Transverse colon (tissue), 4 donors: ENCODE data around the gene ATP6V1D. TPM values are rescaled to one million over a fixed set of nuclear protein-coding genes. Genes with fewer than 3 reads are reported as not detected.

Source experiments
- DNase-seq: peaks from one replicate; pipeline ENCODE4 v3.0.0-alpha.2; 2019
- H3K27ac ChIP-seq, 4 donors: fragments of 200-600 bp; sonication (generic); 2 replicates each; pipeline ENCODE4 v1.5.1; 2016 to 2018; ENCODE audit warnings: inconsistent platforms in 4 of 4
- H3K27me3 ChIP-seq: fragments of 200-600 bp; sonication (generic); 2 replicates; pipeline ENCODE4 v1.5.1; 2017; ENCODE audit warnings: inconsistent platforms
- H3K36me3 ChIP-seq, 4 donors: fragments of 200-600 bp; sonication (generic); 2 replicates each; pipeline ENCODE4 v1.5.1; 2017 to 2019; ENCODE audit warnings: inconsistent platforms in 4 of 4
- H3K4me1 ChIP-seq, 4 donors: fragments of 200-600 bp; sonication (generic); 2 replicates each; pipeline ENCODE4 v1.5.1; 2017 to 2020; ENCODE audit warnings: inconsistent platforms in 4 of 4
- H3K4me3 ChIP-seq, 4 donors: fragments of 200-600 bp; sonication (generic); 1 replicate in 1 of 4; 2 replicates in 3 of 4; pipeline versions ENCODE4 v1.5.1 to v1.6.1; 2017 to 2019; ENCODE audit warnings: inconsistent platforms in 4 of 4
- H3K9me3 ChIP-seq, 2 donors: fragments of 200-600 bp; sonication (generic); 2 replicates each; pipeline ENCODE4 v1.5.1; 2017 to 2019; ENCODE audit warnings: inconsistent platforms in 2 of 2
- CTCF ChIP-seq, 5 experiments: fragments of 200-600 bp in 3 of 5; fragments of 450-650 bp in 2 of 5; sonication (generic) in 3 of 5; IDR thresholded peaks; 1 replicate in 2 of 5; 2 replicates in 3 of 5; pipeline ENCODE4 v1.5.1; 2016 to 2017; ENCODE audit warnings: antibody characterized with exemption in 5 of 5, inconsistent platforms in 3 of 5, mild to moderate bottlenecking in 2 of 5, moderate library complexity in 1 of 5
- EP300 ChIP-seq: sonication (generic); formaldehyde crosslinking; IDR thresholded peaks from one replicate; pipeline ENCODE4 v1.6.1; 2017; ENCODE audit warnings: antibody characterized with exemption, low read depth
- POLR2A ChIP-seq: fragments of 450-650 bp; IDR thresholded peaks from one replicate; pipeline ENCODE4 v1.6.1; 2016; ENCODE audit warnings: antibody characterized with exemption, mild to moderate bottlenecking, moderate library complexity
- POLR2AphosphoS5 ChIP-seq, 3 donors: sonication (generic); formaldehyde crosslinking; IDR thresholded peaks; one replicate each; pipeline ENCODE4 v1.6.1; 2016; ENCODE audit warnings: antibody characterized with exemption in 3 of 3
- WGBS, 2 donors: methylation state at CpG; one replicate each; pipeline ENCODE4 v1.1.5; 2018; ENCODE audit warnings: low coverage in 1 of 2; 5-methylcytosine and 5-hydroxymethylcytosine counted together
- in situ Hi-C, 4 donors: fragments of 200-750 bp; cut with MboI; loops; one replicate each; pipeline versions ENCODE4 v1.15.0 to v1.15.1; 2017; ENCODE audit warnings: low sequenced_read_pairs in 3 of 4, low pct_ligation_motif_present in 1 of 4, low pct_unique_long_range_greater_than_20kb in 1 of 4
- intact Hi-C: fragments of 100-400 bp; cut with DNase I; formaldehyde crosslinking; loops from one replicate; pipeline ENCODE4 v1.15.1; 2023; ENCODE audit warnings: low total_unique reads
- total RNA-seq, 4 donors: library from RNA; depleted of rRNA; stranded (reverse); fragments of >200 nt; gene quantifications; one replicate each; pipeline ENCODE4 v1.1.0, GENCODE V29; 2016

The ATP6V1D gene
- total RNA-seq, 4 donors from 2014 or later = 65.5 to 104 (median 94.7) TPM

- in situ Hi-C loops = no loop called here
- TF ChIP-seq POLR2A (no peak), EP300 (no peak), POLR2AphosphoS5 (IDR thresholded peaks at IDR 0.05) (no peak), CTCF (IDR thresholded peaks at IDR 0.05) (no peak)
- Histone ChIP-seq H3K36me3 (no peaks in the 10 kb centered on the region), H3K27ac (no peak overlapping the region), H3K4me1 (no peaks in the 10 kb centered on the region), H3K4me3 (no peak overlapping the region), H3K27me3 (no peaks in the 10 kb centered on the region), H3K9me3 (no peaks in the 10 kb centered on the region)
- DNase-seq = no peak
- 67 to 80% methylated on average over 1 to 6 of the region's 6 CpGs for WGBS, 2 donors
- intact Hi-C loops = no loop called here
These were observed 34.1 kb upstream of the ATP6V1D start for GRCh38 chr14:67393689-67394088.

DNA sequence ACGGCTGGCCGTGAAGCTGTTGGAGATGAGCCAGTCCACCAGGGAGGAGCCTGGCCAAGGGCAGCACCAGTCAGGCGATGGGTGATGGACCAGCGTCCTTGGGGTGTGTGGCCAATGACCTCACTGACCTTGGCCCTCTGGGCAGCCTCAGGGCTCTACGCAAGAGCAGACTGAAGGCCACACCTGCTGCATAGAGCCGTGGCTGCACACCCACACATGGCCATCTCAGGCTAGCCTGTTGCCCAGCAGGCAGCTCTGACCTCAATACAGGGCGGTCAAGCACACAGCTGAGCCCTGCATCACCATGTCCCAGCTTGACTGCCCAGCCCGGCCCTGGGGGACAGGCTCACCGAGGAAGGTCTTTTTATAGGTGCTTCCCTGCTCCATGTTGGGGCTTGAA, 33.2 kb upstream of the ATP6V1D start:
- H3K4me3 ChIP-seq = no peak overlapping the region
- no peak overlapping the region for H3K27ac ChIP-seq
- intact Hi-C loops (no loop called here), in situ Hi-C loops (no loop called here)
- no peaks in the 10 kb centered on the region for H3K36me3 ChIP-seq
- TF ChIP-seq EP300 = no peak
- H3K9me3 ChIP-seq = no peaks in the 10 kb centered on the region
- H3K4me1 ChIP-seq = no peaks in the 10 kb centered on the region
- H3K27me3 ChIP-seq = no peaks in the 10 kb centered on the region
- DNase-seq = no peak
- WGBS, 2 donors = 74% methylated on average over 8 of the region's 9 CpGs; no CpG with 5 or more reads in 1 of the 2 donors

- in situ Hi-C loops = no loop called here
These were observed 32.5 kb upstream of the ATP6V1D start for GRCh38 chr14:67392123-67392522.

GRCh38 chr14:67391268-67391667, 31.7 kb upstream of the ATP6V1D start:
- no peaks in the 10 kb centered on the region for H3K9me3 ChIP-seq
- in situ Hi-C loops (no loop called here), intact Hi-C loops (no loop called here)
- H3K4me1 ChIP-seq = peaks cover 0 to 3% (median 0%) of the 10 kb centered on the region in 4 donors
- H3K27me3 ChIP-seq = no peaks in the 10 kb centered on the region
- no peak for DNase-seq
- H3K4me3 ChIP-seq = no peak overlapping the region
- 82% methylated on average over 6 of the region's 6 CpGs; no CpG with 5 or more reads in 1 of the 2 donors for WGBS, 2 donors
- no peak overlapping the region for H3K27ac ChIP-seq
- H3K36me3 ChIP-seq = peaks cover 0 to 5% (median 0%) of the 10 kb centered on the region in 4 donors
- TF ChIP-seq POLR2AphosphoS5 (IDR thresholded peaks at IDR 0.05) (no peak), POLR2A (no peak), CTCF (IDR thresholded peaks at IDR 0.05) (no peak), EP300 (no peak)

More at GRCh38 chr14:67392123-67392522, 32.5 kb upstream of the ATP6V1D start:
- Histone ChIP-seq H3K27me3 (no peaks in the 10 kb centered on the region), H3K9me3 (no peaks in the 10 kb centered on the region), H3K4me1 (no peaks in the 10 kb centered on the region), H3K27ac (no peak overlapping the region), H3K4me3 (no peak overlapping the region), H3K36me3 (no peaks in the 10 kb centered on the region)
- 86% methylated on average over 3 of the region's 3 CpGs; no CpG with 5 or more reads in 1 of the 2 donors for WGBS, 2 donors
- TF ChIP-seq CTCF (IDR thresholded peaks at IDR 0.05) (no peak), POLR2A (no peak)
- intact Hi-C loops = no loop called here
- no peak for DNase-seq

- 76% methylated on average over 1 of the region's 1 CpG; no CpG with 5 or more reads in 1 of the 2 donors for WGBS, 2 donors
- intact Hi-C loops = no loop called here
- no peak overlapping the region for H3K27ac ChIP-seq
- no peak for DNase-seq
- TF ChIP-seq EP300 (no peak), POLR2AphosphoS5 (IDR thresholded peaks at IDR 0.05) (no peak), CTCF (IDR thresholded peaks at IDR 0.05) (no peak), POLR2A (no peak)
- in situ Hi-C loops = no loop called here
- peaks cover 0 to 14% (median 0%) of the 10 kb centered on the region in 4 donors for H3K4me1 ChIP-seq
- no peak overlapping the region for H3K4me3 ChIP-seq
- no peaks in the 10 kb centered on the region for H3K9me3 ChIP-seq
- H3K36me3 ChIP-seq = peaks cover 0 to 7% (median 3%) of the 10 kb centered on the region in 4 donors
- H3K27me3 ChIP-seq = no peaks in the 10 kb centered on the region
These were observed 30.4 kb upstream of the ATP6V1D start for GRCh38 chr14:67389811-67390534.
